ENCODE data around the gene EFNA1. TPM values are rescaled to one million over a fixed set of nuclear protein-coding genes. Genes with fewer than 3 reads are reported as not detected.
"Not testable (repeated sequence)": the region's sequence is repeated elsewhere in the genome, so short reads cannot be mapped to it uniquely, and the experiment has no call there.

The EFNA1 gene
- total RNA-seq, 1 donor from 2014 or later: 178 TPM

DNA sequence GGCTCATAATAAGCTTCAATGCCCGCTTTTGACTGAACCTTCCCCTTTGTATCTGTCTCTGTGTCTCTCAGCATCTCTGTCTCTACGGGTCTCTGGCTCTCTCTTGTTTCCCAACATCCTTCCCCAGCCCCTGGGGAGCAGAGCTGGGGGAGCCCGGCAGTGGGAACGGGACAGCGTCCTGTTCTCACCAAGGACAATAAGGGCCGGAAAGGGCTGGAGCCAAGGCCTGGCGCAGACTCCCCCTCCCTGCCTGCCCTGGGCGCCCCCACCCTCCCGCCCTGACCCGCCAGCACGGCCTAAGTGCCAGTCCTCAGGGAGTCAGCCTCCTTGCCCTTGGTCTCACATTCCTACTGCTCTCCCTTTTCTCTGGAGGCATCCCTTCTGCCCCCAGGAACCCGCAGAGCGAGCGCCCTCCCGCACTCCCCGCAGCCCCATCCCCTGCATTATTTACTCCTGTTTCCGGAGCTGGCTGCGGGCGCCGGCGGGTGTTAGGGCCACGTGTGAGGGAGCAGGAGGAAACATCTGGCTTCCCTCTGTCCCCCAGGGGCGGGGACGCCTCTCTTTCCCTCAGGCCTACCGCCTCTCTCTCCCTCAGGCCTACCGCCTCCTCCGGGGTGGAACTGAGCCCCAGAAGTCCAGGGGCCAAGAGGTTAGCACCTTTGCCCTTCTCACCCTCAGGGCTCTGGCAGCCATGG lies 38.9 kb downstream of the EFNA1 start:
- no peak overlapping the region for H3K4me3 ChIP-seq
- intact Hi-C loops (cut with DNase I): loop anchor here (5.0 kb wide), 1 partner anchor 74 kb away; no protein-coding TSS in a partner anchor
- TF ChIP-seq, protein P1, sequence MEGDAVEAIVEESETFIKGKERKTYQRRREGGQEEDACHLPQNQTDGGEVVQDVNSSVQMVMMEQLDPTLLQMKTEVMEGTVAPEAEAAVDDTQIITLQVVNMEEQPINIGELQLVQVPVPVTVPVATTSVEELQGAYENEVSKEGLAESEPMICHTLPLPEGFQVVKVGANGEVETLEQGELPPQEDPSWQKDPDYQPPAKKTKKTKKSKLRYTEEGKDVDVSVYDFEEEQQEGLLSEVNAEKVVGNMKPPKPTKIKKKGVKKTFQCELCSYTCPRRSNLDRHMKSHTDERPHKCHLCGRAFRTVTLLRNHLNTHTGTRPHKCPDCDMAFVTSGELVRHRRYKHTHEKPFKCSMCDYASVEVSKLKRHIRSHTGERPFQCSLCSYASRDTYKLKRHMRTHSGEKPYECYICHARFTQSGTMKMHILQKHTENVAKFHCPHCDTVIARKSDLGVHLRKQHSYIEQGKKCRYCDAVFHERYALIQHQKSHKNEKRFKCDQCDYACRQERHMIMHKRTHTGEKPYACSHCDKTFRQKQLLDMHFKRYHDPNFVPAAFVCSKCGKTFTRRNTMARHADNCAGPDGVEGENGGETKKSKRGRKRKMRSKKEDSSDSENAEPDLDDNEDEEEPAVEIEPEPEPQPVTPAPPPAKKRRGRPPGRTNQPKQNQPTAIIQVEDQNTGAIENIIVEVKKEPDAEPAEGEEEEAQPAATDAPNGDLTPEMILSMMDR (IDR thresholded peaks at IDR 0.05): no peak
- peak; percentile 70 for DNase-seq
- ATAC-seq: peak; percentile 42
- H3K27ac ChIP-seq: peak overlapping the region; percentile 75
- H3K4me1 ChIP-seq: peaks cover 17% of the 10 kb centered on the region
- peaks cover 30% of the 10 kb centered on the region for H3K36me3 ChIP-seq
- H3K27me3 ChIP-seq: no peaks in the 10 kb centered on the region
- no peaks in the 10 kb centered on the region for H3K9me3 ChIP-seq

DNA sequence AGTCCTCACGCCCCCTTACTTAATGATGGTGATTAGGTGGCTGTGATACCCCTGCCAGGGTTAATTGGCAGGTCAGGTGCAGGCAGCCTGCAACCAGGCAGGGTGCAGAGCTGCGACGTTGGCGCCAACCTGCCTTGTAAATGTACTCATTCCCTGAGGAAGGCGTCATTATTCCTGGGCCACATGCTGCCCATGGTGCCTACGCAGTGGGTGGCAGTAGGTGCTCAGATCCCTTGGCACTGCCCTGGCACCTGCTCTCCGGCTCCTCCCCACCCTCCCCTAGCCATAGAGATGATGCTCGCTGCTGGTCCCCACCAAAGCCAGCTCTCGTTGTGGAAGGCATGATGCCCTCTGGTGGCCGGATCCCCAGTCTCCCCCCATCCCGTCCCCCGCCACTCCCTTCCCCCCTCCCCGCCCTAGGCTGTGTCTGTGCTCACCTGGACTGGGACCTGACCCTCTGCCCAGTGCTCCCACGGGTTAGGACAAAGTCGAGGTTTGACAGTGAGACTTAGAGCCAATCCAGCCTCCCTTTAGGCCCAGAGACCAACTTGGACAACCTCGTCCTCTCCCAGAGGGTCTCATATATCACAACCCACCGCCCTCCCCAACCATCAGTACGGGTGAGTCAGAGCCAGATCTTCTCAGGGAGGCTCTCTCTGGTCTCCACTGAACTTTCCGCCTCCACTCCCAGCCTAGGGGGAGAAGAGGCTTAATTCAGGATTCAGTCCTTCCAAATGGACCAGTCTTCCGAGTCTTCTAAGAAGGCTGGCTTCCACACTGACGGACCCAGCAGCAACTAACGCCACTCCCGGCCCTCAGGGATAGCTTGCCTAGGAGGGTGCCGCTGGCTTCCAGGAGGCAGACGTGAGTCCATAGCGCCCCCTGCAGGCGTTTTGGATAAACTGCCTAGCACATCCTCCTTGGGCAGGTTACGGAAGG lies 39.8 kb downstream of the EFNA1 start:
- Histone ChIP-seq H3K4me3 (peak overlapping the region; percentile 11), H3K27ac (peak overlapping the region; percentile 75), H3K9me3 (no peaks in the 10 kb centered on the region), H3K4me1 (peaks cover 21% of the 10 kb centered on the region), H3K27me3 (no peaks in the 10 kb centered on the region), H3K36me3 (peaks cover 30% of the 10 kb centered on the region)
- intact Hi-C loops (cut with DNase I): loop anchor here (5.0 kb wide), 1 partner anchor 75 kb away; no protein-coding TSS in a partner anchor
- ATAC-seq (peak; percentile 92), DNase-seq (peak; percentile 93)
- TF ChIP-seq, protein P1 (IDR thresholded peaks at IDR 0.05): peak; percentile 86

DNA sequence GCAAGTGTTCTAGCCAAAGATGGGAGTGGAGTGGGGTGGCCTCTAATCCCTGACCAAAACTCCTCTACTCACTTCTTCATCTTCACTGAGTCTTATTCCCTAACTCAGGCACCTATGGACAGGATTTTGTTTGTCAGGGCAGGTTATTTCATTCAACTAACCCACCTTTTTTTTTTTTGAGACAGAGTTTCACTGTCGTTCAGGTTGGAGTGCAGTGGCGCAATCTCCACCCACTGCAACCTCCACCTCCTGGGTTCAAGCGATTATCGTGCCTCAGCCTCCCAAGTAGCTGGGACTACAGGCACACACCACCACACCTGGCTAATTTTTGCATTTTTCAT lies 40.4 kb downstream of the EFNA1 start:
- DNase-seq, H3K9me3 ChIP-seq, ATAC-seq, H3K4me3 ChIP-seq, H3K27ac ChIP-seq, H3K27me3 ChIP-seq: not testable (repeated sequence)
- Histone ChIP-seq H3K36me3 (peaks cover 30% of the 10 kb centered on the region), H3K4me1 (peaks cover 21% of the 10 kb centered on the region)
- intact Hi-C loops (cut with DNase I): loop anchor here (5.0 kb wide), 1 partner anchor 76 kb away; no protein-coding TSS in a partner anchor

DNA sequence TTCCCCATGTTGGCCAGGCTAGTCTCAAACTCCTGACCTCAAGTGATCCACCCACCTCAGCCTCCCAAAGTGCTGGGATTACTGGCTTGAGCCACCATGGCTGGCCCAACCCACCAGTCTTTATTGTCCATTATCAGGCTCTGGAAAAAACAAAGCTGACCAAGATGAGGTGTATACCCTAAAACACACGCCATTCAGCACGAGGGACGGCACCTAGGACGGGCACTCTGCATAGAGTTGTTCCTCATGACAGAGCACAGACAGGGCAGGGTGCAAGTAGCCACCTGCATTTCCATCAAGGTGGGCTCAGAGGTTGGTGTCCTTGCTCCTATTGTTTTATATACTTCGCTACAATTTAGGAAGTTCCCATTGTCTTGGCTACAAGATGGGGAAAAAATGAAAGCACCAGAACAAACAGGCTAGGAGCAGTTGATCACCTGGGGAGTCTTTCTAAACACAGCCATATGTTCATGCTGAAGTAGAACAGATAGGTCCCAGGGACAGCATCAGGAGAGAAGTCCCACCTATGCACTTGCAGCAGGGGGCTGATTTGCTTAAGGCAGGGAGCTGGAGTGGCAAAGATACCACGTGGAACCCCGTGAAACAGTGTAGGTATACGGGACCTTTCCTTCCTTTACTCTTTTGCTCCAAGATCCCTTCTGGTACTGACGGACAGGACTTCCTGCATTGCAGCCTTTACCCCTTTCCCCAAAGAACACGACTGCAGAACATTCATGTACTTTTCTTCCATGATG lies 41.0 kb downstream of the EFNA1 start:
- no peaks in the 10 kb centered on the region for H3K9me3 ChIP-seq
- intact Hi-C loops (cut with DNase I): loop anchor here (5.0 kb wide), 1 partner anchor 76 kb away; no protein-coding TSS in a partner anchor
- no peak for DNase-seq
- H3K36me3 ChIP-seq: peaks cover 30% of the 10 kb centered on the region
- H3K4me1 ChIP-seq: peaks cover 24% of the 10 kb centered on the region
- TF ChIP-seq, protein P1 (IDR thresholded peaks at IDR 0.05): no peak
- H3K4me3 ChIP-seq: no peak overlapping the region
- H3K27me3 ChIP-seq: no peaks in the 10 kb centered on the region
- no peak for ATAC-seq
- no peak overlapping the region for H3K27ac ChIP-seq

DNA sequence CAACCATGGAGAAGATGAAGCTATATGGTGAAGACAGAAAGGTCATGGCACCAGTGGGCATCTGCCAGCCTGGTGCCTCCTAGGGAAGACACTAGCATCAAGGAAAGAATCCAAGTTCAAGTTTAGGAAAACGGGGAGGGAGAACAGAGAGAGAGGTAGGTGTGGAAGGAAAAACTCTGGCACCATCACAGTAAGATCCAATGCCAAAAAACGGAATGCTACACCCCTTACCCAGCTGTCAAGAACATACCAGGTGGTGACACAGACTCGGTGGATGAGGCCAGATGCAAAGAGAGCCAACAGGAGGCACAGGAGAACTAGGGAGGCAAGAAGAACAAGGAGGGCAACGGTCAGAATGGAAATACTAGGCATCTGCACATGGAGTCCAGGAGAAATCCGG lies 41.9 kb downstream of the EFNA1 start:
- DNase-seq (no peak), ATAC-seq (no peak)
- Histone ChIP-seq H3K36me3 (peaks cover 30% of the 10 kb centered on the region), H3K27ac (no peak overlapping the region), H3K27me3 (no peaks in the 10 kb centered on the region), H3K4me3 (no peak overlapping the region), H3K9me3 (no peaks in the 10 kb centered on the region), H3K4me1 (peaks cover 24% of the 10 kb centered on the region)
- intact Hi-C loops (cut with DNase I): loop anchor here (5.0 kb wide), 1 partner anchor 77 kb away; no protein-coding TSS in a partner anchor
- TF ChIP-seq, protein P1 (IDR thresholded peaks at IDR 0.05): no peak

Data from upper lobe of right lung (tissue), 1 donor.